GM12864 (cell line): ENCODE measurements around the gene KCTD6.

ENCODE experiments used
- DNase-seq: peaks from one replicate; pipeline ENCODE4 v3.0.0-alpha.2; 2011; ENCODE audit warnings: low read depth
- H3K4me3 ChIP-seq: 2 replicates; pipeline ENCODE4 v1.5.1; 2011; ENCODE audit warnings: mild to moderate bottlenecking, low read depth, low read length, control low read depth
- TF ChIP-seq, protein P1 (sequence below): IDR thresholded peaks from 2 replicates; pipeline ENCODE4 v1.5.1; 2011; ENCODE audit warnings: low read depth, mild to moderate bottlenecking, moderate library complexity, low read length, control low read depth, inconsistent platforms; ENCODE audit errors: missing control alignments

The KCTD6 gene

DNA sequence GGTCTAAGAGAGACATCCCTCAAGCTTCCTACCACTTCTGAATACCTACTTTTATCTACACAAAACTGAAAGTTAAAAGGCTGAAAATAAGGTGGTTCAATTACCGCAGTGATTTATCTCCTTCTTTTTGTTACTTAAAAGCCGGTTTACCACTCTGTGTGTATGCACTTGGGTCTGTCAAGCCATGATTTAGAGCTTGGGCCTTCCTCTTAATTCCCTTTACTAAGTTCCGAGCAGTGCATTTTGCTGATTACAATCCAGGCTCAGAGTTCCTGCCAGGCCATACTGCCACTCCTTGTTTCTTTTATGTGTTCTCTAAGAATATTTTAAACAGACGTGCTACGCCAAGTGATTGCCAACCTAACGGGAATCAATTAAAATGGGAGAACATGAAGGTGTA, 16.5 kb downstream of the KCTD6 start:
- no peak for DNase-seq
- H3K4me3 ChIP-seq = no peak overlapping the region
- TF ChIP-seq, protein P1, sequence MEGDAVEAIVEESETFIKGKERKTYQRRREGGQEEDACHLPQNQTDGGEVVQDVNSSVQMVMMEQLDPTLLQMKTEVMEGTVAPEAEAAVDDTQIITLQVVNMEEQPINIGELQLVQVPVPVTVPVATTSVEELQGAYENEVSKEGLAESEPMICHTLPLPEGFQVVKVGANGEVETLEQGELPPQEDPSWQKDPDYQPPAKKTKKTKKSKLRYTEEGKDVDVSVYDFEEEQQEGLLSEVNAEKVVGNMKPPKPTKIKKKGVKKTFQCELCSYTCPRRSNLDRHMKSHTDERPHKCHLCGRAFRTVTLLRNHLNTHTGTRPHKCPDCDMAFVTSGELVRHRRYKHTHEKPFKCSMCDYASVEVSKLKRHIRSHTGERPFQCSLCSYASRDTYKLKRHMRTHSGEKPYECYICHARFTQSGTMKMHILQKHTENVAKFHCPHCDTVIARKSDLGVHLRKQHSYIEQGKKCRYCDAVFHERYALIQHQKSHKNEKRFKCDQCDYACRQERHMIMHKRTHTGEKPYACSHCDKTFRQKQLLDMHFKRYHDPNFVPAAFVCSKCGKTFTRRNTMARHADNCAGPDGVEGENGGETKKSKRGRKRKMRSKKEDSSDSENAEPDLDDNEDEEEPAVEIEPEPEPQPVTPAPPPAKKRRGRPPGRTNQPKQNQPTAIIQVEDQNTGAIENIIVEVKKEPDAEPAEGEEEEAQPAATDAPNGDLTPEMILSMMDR = no peak

DNA sequence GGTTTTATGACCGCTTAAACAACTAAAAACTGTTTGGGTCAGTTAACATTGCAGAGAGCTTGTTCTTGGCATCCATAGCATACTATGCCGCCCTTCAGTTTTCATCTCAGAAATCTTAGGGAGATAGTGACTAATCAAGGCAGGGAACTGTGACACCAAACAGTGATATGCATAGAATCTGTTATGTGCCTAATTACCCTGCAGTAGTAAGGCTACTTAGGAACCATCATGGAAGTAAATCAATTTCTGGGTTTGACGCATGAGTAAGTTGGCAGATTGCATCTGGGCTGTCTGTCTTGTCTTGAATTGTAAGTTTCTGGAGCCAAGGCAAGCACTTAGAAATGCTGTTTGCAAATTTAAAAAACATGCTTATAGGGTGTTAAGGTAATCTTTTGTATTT, 22.5 kb downstream of the KCTD6 start:
- DNase-seq = no peak
- TF ChIP-seq, protein P1 = no peak
- H3K4me3 ChIP-seq = no peak overlapping the region

GRCh38 chr3:58518291-58518789, 26.4 kb downstream of the KCTD6 start:
- no peak overlapping the region for H3K4me3 ChIP-seq
- TF ChIP-seq, protein P1 = no peak
- no peak for DNase-seq

DNA sequence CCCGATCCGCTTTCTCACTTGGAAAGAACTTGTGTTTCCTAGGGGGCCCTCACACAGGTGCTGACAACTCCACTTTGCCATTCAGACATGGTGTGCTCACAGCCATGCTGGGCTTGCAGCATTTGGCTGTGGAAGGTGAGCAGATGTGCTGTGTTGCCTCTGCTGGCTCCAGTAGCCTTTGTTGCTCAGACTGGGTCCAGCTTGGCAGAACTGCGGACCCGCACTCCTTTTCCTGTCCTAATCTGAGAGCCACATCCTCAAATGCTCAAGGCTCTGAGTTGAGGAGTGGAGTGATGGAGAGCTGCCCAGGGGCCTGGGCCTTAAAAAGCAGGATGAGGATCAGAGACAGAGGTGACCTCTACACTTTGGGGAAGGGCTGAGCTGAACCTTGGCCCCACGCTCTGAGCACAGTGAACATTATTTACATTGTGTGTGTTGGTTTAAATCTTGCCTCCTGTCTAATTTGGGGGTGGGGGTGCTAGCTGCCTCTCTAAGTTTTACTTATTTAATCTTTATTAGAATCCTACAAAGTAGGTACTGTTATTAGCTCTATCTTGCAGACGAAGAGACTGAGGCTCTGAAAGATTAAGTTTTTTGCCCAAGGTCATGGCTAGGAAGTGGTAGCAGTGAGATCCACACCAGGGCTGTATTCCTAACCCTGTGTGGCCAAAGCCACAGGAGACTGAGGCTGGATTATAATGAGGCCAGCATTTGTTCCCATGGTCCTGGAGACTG, 27.9 kb downstream of the KCTD6 start:
- no peak for DNase-seq
- no peak overlapping the region for H3K4me3 ChIP-seq
- TF ChIP-seq, protein P1 = no peak

DNA sequence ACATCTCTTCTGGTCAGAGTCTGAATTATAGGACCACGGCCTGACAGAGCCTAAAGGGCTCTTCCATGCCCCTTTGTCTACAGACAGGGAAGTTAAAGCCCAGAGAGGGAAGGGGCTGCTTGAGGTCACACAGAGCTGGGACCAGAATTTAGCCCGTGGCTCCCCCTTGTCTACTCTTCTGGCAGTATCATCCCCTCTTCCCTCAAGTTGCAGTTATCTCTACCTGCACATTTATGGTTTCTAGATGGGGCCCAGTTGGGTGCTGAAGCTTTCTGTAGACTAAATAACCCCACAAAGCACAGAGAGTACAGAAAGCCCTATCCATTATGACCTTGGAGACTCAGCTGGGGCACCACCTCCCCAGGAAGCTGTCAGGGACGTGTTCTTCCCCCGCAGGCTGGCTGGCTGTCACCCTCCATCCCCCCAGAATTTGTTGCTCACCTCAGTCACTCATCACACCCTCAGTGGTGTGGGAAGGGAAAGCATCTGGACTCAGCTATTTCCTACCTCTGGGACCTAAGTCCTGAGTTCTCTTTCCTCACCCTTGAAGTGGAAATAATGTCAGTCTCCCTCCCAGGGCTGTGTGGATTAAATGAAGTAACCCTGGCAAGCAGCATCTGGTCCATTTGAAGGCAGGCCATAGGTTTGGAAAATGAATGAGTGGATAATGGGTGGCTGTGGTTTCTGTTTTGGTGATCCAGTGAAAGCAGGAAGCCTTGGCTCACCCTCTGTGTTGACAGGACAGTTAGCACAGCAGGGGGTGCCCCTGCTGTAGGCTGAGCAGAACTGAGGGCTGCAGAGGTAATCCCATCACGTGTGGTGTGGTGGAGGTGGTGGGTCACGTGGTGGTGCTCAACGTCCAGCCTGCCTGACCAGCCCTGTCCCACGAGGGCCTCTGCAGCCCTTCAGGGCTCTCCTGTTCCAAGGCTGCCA, 28.8 kb downstream of the KCTD6 start:
- DNase-seq = no peak
- no peak overlapping the region for H3K4me3 ChIP-seq
- TF ChIP-seq, protein P1 = no peak

DNA sequence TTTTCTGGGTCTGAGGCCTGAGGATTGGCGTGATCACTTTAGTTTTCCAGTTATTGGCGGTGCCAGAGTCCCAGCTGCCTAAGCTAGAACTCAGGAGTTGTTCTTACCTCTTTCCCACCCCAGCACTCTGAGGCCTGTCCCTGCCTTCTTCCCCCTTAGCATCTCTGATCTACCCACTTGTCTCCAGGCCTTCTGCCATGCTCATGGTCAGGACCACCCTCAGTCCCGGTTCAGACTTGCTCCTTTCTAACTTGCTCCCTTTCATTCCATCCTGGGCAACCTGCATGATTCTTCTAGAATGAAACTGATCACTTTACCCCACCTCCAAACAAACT, 29.4 kb downstream of the KCTD6 start:
- TF ChIP-seq, protein P1 = no peak
- H3K4me3 ChIP-seq = no peak overlapping the region
- DNase-seq = no peak
